AG09319 (cell line): ENCODE results near the gene COLGALT1.
"Not testable (repeated sequence)": the region's sequence is repeated elsewhere in the genome, so short reads cannot be mapped to it uniquely, and the experiment has no call there.

ENCODE experiments used
- DNase-seq: peaks from one replicate; pipeline ENCODE4 v3.0.0-alpha.2; 2010; ENCODE audit warnings: low read depth; ENCODE audit errors: extremely low read depth
- TF ChIP-seq, protein P1 (sequence below): IDR thresholded peaks from 2 replicates; pipeline ENCODE4 v1.5.1; 2011; ENCODE audit warnings: low read depth, mild to moderate bottlenecking, inconsistent platforms, low read length, moderate library complexity

COLGALT1 gene

DNA sequence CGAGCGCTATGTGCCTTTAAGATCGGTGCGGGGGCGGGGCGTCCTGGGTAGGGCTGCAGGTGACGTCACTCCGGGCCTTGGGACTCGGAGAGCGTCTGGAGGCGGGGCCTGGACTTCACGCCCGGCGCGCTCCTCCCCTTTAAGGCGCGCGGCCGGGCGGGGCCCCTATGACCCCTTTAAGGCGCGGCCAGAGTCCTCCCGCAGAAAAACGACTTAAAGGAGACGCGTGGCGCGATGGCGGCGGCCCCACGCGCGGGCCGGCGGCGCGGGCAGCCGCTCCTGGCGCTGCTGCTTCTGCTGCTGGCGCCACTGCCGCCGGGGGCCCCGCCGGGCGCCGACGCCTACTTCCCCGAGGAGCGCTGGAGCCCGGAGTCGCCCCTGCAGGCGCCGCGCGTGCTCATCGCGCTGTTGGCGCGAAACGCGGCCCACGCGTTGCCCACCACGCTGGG, at the start of gene COLGALT1:
TSS of gene COLGALT1 (plus strand) at position 170 of the 449 bp plus-strand sequence. CDS start at position 235, 65 bp downstream.
- peak; percentile 85 for DNase-seq
- TF ChIP-seq, protein P1, sequence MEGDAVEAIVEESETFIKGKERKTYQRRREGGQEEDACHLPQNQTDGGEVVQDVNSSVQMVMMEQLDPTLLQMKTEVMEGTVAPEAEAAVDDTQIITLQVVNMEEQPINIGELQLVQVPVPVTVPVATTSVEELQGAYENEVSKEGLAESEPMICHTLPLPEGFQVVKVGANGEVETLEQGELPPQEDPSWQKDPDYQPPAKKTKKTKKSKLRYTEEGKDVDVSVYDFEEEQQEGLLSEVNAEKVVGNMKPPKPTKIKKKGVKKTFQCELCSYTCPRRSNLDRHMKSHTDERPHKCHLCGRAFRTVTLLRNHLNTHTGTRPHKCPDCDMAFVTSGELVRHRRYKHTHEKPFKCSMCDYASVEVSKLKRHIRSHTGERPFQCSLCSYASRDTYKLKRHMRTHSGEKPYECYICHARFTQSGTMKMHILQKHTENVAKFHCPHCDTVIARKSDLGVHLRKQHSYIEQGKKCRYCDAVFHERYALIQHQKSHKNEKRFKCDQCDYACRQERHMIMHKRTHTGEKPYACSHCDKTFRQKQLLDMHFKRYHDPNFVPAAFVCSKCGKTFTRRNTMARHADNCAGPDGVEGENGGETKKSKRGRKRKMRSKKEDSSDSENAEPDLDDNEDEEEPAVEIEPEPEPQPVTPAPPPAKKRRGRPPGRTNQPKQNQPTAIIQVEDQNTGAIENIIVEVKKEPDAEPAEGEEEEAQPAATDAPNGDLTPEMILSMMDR = no peak

DNA sequence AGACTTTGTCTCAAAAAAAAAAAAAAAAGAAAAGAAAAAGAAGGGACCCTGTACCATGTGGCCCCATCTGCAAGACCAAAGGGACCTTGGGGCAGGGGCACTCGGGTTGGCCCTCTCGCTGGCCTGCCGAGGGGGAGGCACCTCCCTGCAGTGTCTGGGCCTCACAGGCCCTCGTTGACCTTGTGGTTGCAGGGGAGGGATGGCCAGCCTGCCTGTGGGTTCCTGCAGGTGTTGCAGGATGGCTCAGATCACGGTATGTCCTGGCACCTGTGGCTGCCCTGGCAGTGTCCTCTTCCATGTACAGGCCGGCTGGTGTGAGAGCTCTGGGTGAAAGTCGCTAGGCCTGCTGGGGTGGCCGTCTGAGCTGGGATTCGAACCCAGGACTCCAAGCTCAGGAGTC, 48.7 kb upstream of the COLGALT1 start:
- TF ChIP-seq, protein P1 = no peak
- DNase-seq = no peak

DNA sequence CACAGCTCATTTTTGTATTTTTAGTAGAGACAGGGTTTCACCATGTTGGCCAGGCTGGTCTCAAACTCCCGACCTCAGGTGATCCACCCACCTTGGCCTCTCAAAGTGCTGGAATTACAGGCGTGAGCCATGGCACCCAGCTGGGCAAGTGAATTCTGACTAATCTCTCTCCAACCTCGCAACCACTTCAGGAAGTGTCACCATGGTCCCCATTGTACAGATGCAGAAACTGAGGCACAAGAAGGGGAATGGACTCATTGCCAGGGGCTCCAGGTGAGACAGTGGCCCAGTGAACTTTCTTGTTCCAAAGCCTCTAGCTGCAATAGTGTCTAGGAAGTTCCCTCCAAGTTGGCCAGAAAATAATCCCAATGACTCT, 46.9 kb upstream of the COLGALT1 start:
- not testable (repeated sequence) for DNase-seq

DNA sequence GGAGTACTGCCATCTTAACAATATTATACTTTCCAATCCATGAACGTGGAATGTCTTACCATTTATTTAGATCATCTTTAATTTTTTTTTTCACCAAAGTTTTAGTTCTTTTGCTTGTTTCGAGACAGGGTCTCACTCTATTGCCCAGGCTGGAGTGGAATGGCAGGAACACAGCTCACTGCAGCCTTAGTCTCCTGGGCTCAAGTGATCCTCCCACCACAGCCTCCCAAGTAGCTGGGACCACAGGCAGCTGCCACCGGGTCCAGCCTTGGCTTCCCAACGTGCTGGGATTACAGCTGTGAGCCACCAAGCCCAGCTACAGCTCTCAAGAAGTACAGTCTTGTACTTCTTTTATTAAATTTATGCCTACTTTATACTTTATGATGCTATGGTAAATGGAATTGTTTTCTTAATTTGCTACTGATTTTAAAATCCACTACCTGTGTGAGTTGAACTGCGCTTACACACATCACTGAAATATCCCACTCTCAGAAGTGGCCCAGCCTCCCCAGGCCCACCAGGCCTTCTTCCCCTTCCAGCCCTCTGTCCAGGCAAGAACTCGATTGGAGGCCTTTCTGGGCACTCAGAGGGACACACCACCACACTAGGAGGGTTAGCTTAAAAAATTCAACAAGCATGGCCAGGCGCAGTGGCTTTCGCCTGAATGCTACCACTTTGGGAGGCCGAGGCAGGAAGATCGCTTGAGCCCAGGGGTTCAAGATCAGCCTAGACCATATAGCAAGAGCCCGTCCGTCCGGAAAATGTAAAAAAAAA, 45.0 kb upstream of the COLGALT1 start:
- TF ChIP-seq, protein P1 = no peak
- no peak for DNase-seq

DNA sequence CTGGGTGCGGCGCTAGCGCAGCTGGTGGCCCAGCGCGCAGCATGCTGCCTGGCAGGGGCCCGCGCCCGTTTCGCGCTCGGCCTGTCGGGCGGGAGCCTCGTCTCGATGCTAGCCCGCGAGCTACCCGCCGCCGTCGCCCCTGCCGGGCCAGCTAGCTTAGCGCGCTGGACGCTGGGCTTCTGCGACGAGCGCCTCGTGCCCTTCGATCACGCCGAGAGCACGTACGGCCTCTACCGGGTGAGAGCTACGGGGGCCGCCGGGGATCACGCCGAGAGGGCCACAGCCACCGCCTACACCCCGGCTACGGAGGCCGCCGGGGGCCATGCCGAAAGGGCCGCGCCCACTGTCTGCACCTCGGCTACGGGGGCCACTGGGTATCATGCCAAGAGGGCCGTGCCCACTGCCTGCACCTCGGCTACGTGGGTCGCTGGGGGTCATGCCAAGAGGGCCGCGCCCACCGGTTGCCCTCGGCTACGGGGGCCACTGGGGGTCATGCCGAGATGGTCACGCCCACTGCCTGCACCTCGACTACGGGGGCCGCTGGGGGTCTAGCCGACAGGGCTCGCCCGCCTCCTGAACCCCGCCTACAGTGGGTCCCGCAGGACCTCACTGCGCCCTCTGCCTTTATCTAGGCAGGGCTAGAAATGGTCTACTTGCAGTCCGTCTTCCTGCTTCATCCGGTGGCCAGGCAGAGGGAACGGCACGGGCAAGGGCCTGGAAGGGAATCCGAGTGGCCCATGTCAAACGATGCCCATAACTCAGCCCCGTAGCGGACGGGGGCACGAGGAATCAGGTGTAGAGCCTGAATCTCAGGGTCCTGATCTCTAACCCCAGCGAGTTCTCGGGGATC, 43.5 kb upstream of the COLGALT1 start:
- peak; percentile 59 for DNase-seq
- TF ChIP-seq, protein P1 = peak; percentile 27

DNA sequence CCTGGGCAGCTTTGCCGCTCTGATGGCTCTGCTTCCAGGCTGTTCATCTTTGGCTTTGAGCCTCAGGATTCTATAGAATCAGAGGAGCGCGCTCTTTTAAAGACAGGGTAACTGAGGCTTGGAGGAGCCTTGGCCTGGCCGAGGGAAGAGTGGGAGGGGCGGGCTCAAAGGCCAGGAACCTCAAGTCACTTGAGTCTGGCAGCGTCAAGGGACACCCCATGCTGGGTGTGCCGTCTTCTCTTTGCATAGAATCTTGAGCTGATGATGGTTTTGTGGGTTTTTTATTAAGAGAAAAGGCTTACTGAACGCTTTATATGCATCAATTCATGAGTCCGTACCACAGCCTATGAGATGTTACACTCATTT, 42.9 kb upstream of the COLGALT1 start:
- TF ChIP-seq, protein P1 = no peak

DNA sequence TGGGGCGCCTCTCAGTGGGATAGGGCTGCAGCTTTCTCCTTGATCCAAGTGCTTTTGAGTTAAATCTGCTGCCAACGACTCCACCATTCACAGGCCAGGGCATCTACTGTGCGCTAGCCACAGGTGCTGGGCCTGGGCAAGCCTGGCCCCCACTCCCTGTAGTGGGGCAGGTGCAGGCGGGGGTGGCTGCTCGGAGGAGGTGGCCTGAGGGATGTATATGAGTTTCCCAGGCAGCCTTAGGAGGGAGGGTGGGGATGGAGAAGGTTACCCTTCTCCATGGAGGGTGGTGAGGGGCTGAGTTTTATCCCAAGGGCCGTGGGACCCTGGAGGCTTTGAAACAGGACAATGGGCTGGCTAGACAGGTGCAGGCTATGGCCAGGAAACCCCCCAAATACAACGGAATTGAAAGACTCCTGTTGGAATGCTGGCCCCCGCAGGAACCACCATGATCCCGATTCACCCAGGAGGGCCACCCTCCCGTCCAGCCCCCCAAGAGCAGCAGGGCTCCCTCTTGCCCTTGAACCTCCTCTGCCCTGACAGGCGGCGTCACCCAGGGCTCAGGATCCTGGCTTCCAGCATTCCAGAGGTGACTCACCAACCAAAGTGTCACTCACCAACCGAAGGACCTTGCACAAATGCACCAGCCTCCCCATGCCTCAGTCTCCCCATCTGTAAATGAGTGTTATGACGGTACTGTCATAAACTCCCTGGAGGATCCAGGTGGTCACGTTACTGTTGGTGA, 39.9 kb upstream of the COLGALT1 start:
- TF ChIP-seq, protein P1 = no peak
- DNase-seq = no peak

More for the DNA sequence above, 42.9 kb upstream of the COLGALT1 start:
- no peak for DNase-seq
